HG03025 (cell line): Measurements from ENCODE around the gene MLN.

Experiments
- ATAC-seq: cut with Tn5 transposase; IDR thresholded peaks from one replicate; pipeline ENCODE4 v1.9.1; 2021; ENCODE audit warnings: mild to moderate bottlenecking, moderate library complexity; ENCODE audit not compliant: unreplicated experiment, low FRiP score

Gene MLN

GRCh38 chr6:33817489-33817888 is 13.7 kb upstream of the MLN start:
- no peak for ATAC-seq

GRCh38 chr6:33816911-33817310 is 13.1 kb upstream of the MLN start:
- no peak for ATAC-seq

DNA sequence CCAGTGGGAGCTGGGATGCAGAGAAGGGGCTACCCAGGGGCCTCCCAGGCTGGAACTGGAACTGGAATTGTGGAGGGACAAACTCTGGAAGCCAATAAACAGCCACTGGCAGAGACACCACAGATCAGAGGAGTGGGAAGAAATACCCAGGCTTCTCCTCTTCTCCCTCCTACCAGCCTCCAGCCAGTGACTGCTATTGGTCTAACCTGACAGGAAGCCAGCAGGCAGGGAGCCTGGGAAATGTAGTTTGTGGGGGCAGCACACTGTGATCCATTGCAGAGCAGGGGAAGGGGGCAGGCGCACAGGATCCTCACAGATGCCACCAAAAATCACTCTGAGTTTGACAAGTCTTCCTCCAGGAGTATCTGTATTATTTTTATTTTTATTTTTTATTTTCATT is 12.1 kb upstream of the MLN start:
- no peak for ATAC-seq

- ATAC-seq, result no peak
These were observed 10.5 kb upstream of the MLN start for GRCh38 chr6:33813990-33814985.

- no peak for ATAC-seq
These were observed 9.6 kb upstream of the MLN start for GRCh38 chr6:33813246-33813904.

- ATAC-seq, result no peak
These were observed 8.9 kb upstream of the MLN start for GRCh38 chr6:33812669-33813068.

- no peak for ATAC-seq
These were observed 5.8 kb upstream of the MLN start for GRCh38 chr6:33809594-33809993.

DNA sequence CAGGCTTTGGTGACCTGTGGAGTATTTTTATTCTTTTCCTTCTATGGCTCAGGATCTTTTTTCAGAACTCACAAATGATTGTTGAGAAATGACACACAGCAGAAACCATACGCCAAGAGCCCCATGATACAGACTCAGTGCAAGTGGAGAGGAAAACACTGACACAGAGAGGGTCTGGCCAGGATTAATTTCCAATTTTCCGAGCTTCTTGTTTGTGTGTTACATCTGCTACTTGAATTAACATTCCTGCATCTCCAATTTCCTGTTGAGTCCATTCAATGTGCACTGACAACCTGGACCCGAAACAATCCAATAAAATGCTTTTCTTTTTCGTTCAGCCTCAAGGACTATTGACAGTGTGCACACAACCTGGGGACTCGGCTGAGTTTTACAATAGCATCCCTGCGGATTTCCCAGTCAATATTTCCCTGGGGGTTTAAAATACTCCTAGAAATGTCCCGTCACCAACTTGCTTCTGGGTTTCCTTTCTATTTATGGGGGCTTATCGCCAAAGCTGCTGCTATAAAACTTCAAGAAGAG is 4.9 kb upstream of the MLN start:
- no peak for ATAC-seq

DNA sequence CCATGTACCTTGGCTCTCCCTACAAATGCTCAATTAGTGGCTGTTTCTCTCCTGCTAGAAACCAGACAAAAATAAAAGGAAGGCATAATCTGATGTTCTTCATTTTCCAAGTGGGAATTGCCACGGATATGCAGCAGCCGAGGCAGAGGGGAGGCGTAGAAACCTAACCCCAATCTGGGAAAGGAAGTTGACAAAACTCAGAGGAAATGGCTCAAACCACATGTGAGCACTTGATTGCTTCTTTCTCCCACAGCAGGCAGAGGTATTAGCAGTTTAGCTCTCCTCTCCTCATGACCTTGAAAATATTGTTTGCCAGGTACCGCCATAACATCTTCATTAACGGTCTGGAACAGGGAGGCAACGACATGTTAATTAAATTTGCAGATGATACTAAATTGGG is 3.8 kb upstream of the MLN start:
- no peak for ATAC-seq

GRCh38 chr6:33806841-33807240 is 3.0 kb upstream of the MLN start:
- ATAC-seq, result no peak

GRCh38 chr6:33802186-33802958 is 1.4 kb downstream of the MLN start:
- no peak for ATAC-seq

DNA sequence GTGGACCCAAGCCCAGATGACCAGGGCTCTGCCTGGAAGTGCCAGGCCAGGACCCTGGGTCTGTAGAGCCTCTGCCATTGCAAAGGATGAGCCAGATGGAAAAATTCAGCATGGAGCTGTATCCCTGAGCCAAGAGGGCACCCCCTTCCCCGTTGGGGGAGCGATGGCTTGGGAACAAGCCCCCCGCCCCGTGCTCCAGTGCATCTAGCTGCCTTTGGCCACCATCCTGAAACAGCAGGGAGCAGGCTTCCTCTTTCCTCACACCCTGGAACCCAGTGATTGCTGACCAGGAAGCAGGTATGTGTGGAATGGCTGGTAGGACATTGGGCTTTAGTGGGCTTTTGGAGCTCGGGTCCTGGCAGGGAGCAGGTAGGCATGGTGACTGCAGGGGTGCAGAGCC is 2.2 kb downstream of the MLN start:
- no peak for ATAC-seq

DNA sequence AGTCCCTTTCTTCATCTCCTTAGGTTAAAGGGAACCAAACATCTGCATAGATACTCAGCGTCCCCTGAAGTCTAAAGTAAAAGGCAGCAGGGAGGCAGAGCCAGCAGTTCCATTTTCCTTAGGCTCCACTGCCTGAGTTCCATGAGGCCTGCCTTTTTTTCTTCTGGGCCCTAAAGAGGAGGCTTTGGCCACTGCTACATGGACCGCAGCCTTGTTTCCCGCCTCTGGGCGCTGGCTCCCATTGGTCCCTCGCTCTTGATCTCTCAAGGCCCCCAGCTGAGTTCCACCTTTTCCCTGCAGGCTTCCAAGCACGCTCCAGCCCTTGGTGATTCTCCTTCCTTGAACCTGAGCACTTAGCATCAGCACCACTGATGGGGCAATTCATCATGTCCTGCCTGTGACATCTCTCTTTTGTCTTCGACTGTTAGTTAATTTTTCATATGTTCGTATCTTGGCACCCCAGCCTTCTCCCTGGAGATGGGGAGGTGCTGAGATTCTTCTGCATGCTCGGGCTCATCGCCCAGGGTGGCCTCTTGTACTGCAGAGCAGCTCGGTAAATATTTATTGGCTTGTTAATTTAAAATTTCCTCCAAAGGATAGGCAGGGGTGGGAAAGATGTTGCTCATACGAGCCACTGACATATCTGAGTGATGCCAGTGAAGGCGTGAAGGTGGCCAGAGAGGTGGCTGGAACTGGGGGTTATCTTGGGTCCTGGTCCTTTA is 3.4 kb downstream of the MLN start:
- no peak for ATAC-seq

GRCh38 chr6:33799454-33800113 is 4.2 kb downstream of the MLN start:
- ATAC-seq, result no peak

DNA sequence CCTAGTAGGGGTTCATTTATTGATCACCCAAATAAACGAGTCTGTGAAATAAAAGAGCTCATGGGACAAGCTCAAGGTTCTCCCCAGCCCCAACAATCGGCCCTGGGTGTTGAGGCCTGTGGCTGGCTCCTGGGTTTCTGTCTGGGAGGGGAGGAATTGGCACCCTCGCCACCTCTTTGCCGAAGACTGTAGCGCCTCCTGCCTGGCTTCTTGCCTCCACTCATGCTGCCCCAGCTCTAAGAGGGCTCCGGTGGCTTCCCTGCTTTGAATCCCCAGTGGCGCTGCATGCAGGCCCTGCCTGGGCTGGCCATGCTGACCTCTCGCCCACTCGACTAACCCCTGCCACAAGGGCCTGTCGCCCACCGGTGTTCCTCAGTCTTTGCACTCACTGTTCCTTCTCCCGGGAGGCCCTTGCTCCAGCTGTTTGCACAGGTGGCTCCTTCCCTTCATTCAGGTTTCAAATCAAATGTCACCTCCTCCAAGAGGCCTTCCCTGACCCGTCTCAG is 5.4 kb downstream of the MLN start:
- no peak for ATAC-seq

GRCh38 chr6:33797626-33798342 is 6.0 kb downstream of the MLN start:
- no peak for ATAC-seq

DNA sequence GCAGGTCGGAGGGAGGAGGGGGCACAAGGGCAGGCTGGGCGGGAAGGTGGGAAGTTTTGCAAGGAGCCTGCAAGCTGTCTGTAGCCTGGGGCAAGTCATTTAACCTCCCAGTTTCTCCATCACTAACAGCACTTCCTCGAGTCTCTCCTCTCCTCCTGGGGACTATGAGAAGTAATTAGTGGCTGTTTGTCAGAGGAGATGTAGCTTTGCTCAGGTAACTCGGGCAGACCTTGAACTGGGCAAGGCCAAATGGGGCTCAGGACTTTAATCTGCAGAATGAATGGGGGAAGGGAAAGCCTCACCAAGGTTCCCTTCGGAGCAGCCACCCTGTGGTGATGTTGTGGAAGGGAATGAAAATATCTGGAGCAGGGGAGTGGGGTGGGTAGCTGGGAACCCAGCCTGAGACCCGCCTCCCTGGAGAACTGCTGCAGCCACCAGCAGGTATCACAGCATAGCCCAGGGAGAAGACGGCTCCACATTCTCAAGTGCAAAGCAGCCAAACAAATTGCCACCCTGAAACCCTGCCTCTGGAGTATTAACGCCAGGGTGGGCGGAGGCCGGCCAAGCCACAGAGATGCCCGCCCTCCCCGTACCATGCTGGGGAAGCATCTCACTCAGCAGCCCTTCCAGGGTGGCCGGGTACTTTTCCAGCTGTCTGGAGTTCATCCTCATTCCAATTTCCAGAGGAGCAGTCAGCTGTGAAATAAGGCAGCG is 8.7 kb downstream of the MLN start:
- ATAC-seq, result no peak

GRCh38 chr6:33792981-33793380 is 10.8 kb downstream of the MLN start:
- no peak for ATAC-seq
